ENCODE data around the gene WAPL. TPM values are rescaled to one million over a fixed set of nuclear protein-coding genes. Genes with fewer than 3 reads are reported as not detected.

Gene WAPL
- total and polyA plus RNA-seq, 9 donors: 15.3 to 33.3 (median 30.5) TPM

DNA sequence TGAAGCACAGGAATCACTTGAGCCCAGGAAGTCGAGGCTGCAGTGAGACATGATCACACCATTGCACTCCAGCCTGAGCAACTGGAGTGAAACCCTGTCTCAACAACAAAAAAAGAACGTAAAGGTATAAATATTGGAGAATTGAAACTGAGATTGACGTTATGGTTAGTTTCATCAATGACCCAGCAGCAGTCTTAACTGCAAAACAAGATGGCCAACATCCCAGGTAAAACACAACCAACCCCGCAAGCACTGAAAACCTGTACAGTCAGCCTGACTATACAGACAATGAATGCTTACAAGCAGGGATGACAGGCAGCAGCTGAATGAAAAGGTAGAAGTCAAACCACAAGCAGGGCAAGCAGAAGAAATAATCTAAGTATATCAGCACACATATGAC lies 34.7 kb downstream of the WAPL start:
- H3K27ac ChIP-seq: no peak overlapping the region
- intact Hi-C loops (cut with DNase I): no loop called here
- no peaks in the 10 kb centered on the region for H3K9me3 ChIP-seq
- H3K4me1 ChIP-seq (ENCODE audit: insufficient read depth): peaks cover 2% of the 10 kb centered on the region
- H3K27me3 ChIP-seq: no peaks in the 10 kb centered on the region
- H3K4me3 ChIP-seq: no peak overlapping the region
- TF ChIP-seq, protein P1, sequence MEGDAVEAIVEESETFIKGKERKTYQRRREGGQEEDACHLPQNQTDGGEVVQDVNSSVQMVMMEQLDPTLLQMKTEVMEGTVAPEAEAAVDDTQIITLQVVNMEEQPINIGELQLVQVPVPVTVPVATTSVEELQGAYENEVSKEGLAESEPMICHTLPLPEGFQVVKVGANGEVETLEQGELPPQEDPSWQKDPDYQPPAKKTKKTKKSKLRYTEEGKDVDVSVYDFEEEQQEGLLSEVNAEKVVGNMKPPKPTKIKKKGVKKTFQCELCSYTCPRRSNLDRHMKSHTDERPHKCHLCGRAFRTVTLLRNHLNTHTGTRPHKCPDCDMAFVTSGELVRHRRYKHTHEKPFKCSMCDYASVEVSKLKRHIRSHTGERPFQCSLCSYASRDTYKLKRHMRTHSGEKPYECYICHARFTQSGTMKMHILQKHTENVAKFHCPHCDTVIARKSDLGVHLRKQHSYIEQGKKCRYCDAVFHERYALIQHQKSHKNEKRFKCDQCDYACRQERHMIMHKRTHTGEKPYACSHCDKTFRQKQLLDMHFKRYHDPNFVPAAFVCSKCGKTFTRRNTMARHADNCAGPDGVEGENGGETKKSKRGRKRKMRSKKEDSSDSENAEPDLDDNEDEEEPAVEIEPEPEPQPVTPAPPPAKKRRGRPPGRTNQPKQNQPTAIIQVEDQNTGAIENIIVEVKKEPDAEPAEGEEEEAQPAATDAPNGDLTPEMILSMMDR (IDR thresholded peaks at IDR 0.05): no peak
- no peak for TF ChIP-seq EP300 (IDR thresholded peaks at IDR 0.05)
- no peak for TF ChIP-seq POLR2A (IDR thresholded peaks at IDR 0.05)
- H3K36me3 ChIP-seq: no peaks in the 10 kb centered on the region
- DNase-seq: no peak
- WGBS, 3 donors: 89 to 90% (median 90%) methylated on average over 4 of the region's 4 CpGs

DNA sequence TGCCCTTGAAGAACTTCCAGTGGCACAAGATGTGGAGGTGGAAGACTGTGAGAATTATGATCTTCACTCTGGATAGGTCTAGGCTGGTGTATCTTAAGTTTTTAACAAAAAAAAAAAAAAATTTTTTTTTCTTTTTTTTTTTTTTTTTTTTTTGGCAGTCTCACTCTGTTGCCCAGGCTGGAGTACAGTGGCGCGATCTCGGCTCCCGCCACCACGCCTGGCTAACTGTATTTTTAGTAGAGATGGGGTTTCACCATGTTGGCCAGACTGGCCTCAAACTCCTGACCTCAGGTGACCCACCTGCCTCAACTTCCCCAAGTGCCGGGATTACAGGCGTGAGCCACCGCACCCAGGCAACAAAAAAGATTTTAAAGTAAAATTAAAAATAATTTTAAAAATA lies 37.9 kb downstream of the WAPL start:
- intact Hi-C loops (cut with DNase I): no loop called here
- H3K4me1 ChIP-seq (ENCODE audit: insufficient read depth): peaks cover 2% of the 10 kb centered on the region
- no peaks in the 10 kb centered on the region for H3K9me3 ChIP-seq
- H3K36me3 ChIP-seq: no peaks in the 10 kb centered on the region
- H3K27ac ChIP-seq: no peak overlapping the region
- no peaks in the 10 kb centered on the region for H3K27me3 ChIP-seq
- WGBS, 3 donors: 26 to 56% (median 32%) methylated on average over 8 of the region's 8 CpGs
- H3K4me3 ChIP-seq: no peak overlapping the region
- DNase-seq: no peak
- no peak for TF ChIP-seq EP300 (IDR thresholded peaks at IDR 0.05)
- TF ChIP-seq, protein P1 (IDR thresholded peaks at IDR 0.05): no peak
- TF ChIP-seq POLR2A (IDR thresholded peaks at IDR 0.05): no peak

DNA sequence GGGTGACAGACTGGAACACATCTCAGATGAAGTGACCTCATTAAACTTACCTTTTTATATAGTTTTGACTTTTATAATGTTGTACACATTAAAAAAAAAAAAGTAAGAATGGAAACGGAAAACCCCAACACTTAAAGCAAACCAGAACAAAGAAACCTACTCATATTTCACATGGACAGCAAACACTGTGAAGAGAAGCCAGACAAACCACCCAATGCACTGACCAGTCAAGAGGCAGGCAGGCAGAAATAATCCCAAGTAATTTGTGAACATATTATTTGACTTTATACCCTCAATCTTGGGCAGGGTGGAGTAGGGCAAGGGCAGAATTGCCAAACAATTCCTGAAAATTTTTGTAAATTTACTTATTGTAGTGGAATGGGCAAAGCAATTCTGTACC lies 39.8 kb downstream of the WAPL start:
- intact Hi-C loops (cut with DNase I): no loop called here
- H3K4me3 ChIP-seq: no peak overlapping the region
- no peaks in the 10 kb centered on the region for H3K36me3 ChIP-seq
- no peaks in the 10 kb centered on the region for H3K9me3 ChIP-seq
- H3K27ac ChIP-seq: no peak overlapping the region
- no peak for DNase-seq
- H3K27me3 ChIP-seq: no peaks in the 10 kb centered on the region
- 78 to 92% (median 86%) methylated on average over 1 of the region's 1 CpG for WGBS, 3 donors
- H3K4me1 ChIP-seq (ENCODE audit: insufficient read depth): peaks cover 2% of the 10 kb centered on the region
- no peak for TF ChIP-seq POLR2A (IDR thresholded peaks at IDR 0.05)
- TF ChIP-seq, protein P1 (IDR thresholded peaks at IDR 0.05): no peak
- no peak for TF ChIP-seq EP300 (IDR thresholded peaks at IDR 0.05)

DNA sequence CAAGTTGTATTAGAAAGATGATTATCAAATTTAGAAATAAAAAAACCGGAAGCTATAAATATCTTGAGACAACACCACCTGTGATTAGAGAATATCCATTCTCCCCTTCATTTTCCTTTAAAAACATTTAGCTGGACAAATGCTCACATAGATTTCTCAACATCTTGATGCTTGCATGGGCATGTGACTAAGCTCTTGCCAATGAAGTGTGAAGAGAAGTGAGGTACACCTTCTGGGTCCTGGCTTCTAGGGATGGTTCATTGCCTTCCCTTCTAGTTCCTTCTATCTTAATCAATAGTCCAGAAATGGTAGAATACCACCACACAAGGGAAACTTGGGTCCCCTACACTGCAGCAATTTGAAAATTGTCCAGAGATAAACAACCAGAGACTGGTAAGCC lies 41.0 kb downstream of the WAPL start:
- WGBS, 3 donors: 79 to 91% (median 80%) methylated on average over 1 of the region's 1 CpG
- Histone ChIP-seq H3K4me1 (ENCODE audit: insufficient read depth) (peaks cover 2% of the 10 kb centered on the region), H3K27ac (no peak overlapping the region), H3K4me3 (no peak overlapping the region), H3K27me3 (no peaks in the 10 kb centered on the region), H3K36me3 (no peaks in the 10 kb centered on the region), H3K9me3 (no peaks in the 10 kb centered on the region)
- intact Hi-C loops (cut with DNase I): no loop called here
- no peak for DNase-seq
- TF ChIP-seq, protein P1 (IDR thresholded peaks at IDR 0.05): no peak
- TF ChIP-seq EP300 (IDR thresholded peaks at IDR 0.05) (no peak), POLR2A (IDR thresholded peaks at IDR 0.05) (no peak)

DNA sequence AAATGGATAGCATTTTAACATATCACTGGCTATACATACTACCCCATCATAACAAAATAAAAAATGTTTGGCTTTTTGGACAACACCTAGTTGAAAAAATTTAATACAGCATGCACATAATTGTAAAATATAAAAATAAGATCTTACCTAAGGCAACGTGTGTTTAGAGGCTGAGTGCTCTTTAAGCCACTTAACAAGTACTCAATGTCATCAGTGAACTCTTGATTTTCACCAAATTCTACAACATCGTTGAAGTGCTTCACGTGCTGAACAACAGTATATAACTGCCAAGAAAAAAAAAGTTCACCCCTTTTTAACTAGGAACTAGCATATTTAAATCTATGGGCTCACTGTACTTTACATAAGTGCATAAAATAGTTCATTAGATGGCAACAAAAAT lies 49.5 kb downstream of the WAPL start:
- Histone ChIP-seq H3K4me3 (no peak overlapping the region), H3K9me3 (no peaks in the 10 kb centered on the region), H3K27ac (no peak overlapping the region), H3K36me3 (no peaks in the 10 kb centered on the region), H3K27me3 (no peaks in the 10 kb centered on the region), H3K4me1 (ENCODE audit: insufficient read depth) (no peaks in the 10 kb centered on the region)
- TF ChIP-seq, protein P1 (IDR thresholded peaks at IDR 0.05): no peak
- TF ChIP-seq POLR2A (IDR thresholded peaks at IDR 0.05): no peak
- TF ChIP-seq EP300 (IDR thresholded peaks at IDR 0.05): no peak
- 89 to 91% (median 89%) methylated on average over 3 of the region's 3 CpGs for WGBS, 3 donors
- intact Hi-C loops (cut with DNase I): no loop called here
- DNase-seq: no peak

All from ovary (tissue), 9 donors.